Epithelial cell of proximal tubule (primary cell): ENCODE data around the gene H3-3A. TPM values are rescaled to one million over a fixed set of nuclear protein-coding genes. Genes with fewer than 3 reads are reported as not detected.

ENCODE experiments used
- DNase-seq: peaks from one replicate; pipeline ENCODE4 v3.0.0-alpha.2; 2011; ENCODE audit warnings: low read depth
- H3K4me3 ChIP-seq: 2 replicates; pipeline ENCODE4 v1.5.1; 2011; ENCODE audit warnings: low read depth, mild to moderate bottlenecking, low read length
- total RNA-seq: library from RNA; depleted of rRNA; stranded (reverse); fragments of >200 nt; gene quantifications from 2 replicates; pipeline ENCODE4 v1.2.3, GENCODE V29; 2015
- TF ChIP-seq, protein P1 (sequence below): conservative IDR thresholded peaks from 2 replicates; pipeline ENCODE4 v1.5.1; 2012; ENCODE audit warnings: low read depth, mild to moderate bottlenecking, low read length

H3-3A gene
- total RNA-seq, 1 donor from 2014 or later, result 464 TPM

DNA sequence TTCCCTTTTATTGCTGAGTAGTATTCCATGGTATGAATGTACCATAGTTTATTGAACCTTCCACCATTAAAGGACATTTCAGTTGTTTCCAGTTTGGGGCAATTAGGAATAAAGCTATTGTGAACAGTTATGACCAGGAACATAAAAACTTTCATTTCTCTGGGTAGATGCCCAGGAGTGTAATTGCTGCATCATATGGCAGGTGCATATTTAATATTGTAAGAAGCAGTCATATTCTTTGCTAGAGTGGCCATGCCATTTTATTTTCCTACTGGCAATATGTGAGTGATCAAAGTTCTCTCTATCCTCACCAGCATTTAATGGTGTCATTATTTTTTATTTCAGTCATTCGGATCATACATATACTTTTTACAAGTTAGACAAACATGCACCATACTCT is 23.9 kb upstream of the H3-3A start:
- TF ChIP-seq, protein P1, sequence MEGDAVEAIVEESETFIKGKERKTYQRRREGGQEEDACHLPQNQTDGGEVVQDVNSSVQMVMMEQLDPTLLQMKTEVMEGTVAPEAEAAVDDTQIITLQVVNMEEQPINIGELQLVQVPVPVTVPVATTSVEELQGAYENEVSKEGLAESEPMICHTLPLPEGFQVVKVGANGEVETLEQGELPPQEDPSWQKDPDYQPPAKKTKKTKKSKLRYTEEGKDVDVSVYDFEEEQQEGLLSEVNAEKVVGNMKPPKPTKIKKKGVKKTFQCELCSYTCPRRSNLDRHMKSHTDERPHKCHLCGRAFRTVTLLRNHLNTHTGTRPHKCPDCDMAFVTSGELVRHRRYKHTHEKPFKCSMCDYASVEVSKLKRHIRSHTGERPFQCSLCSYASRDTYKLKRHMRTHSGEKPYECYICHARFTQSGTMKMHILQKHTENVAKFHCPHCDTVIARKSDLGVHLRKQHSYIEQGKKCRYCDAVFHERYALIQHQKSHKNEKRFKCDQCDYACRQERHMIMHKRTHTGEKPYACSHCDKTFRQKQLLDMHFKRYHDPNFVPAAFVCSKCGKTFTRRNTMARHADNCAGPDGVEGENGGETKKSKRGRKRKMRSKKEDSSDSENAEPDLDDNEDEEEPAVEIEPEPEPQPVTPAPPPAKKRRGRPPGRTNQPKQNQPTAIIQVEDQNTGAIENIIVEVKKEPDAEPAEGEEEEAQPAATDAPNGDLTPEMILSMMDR, result no peak
- no peak for DNase-seq
- H3K4me3 ChIP-seq, result no peak overlapping the region

- no peak overlapping the region for H3K4me3 ChIP-seq
- TF ChIP-seq, protein P1, result no peak
- no peak for DNase-seq
Measured at GRCh38 chr1:226041419-226041818, 21.1 kb upstream of the H3-3A start.

GRCh38 chr1:226044514-226045101 is 17.9 kb upstream of the H3-3A start:
- TF ChIP-seq, protein P1, result no peak
- DNase-seq, result no peak
- no peak overlapping the region for H3K4me3 ChIP-seq

DNA sequence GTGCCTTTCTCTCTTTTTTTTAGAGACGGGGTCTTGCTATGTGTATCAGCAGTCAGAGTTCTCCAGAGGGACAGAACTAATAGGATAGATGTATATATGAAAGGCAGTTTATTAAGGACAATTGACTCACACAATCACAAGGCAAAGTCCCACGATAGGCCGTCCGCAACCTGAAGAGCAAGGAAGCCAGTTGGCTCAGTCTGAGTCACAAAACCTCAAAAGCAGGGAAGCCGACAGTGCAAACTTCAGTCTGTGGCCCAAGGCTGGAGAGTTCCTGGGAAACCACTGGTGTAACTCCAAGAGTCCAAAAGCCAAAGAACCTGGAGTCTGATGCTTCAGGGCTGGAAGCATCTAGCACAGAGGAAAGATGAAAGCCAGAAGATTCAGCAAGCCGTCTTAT is 16.3 kb upstream of the H3-3A start:
- no peak overlapping the region for H3K4me3 ChIP-seq
- TF ChIP-seq, protein P1, result no peak
- DNase-seq, result no peak

DNA sequence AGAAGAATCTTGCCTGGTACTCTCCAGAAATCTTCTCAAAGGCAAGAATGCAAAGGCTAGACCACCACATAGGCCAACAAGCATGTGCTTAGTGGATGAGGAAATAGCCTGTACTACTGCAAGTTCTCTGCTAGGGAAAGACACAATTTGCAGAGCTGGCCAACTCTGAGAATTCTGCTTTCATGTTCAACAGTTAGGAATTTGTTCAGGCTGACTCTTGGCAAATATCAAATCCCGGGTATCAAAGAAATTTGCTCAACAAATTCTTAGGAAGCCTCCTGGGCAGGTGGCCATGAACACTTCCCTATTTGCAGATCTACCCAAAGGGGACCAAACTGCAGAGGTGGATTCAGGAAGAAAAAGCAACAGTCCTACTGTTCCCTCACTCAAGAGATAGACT is 15.0 kb upstream of the H3-3A start:
- no peak overlapping the region for H3K4me3 ChIP-seq
- no peak for DNase-seq
- TF ChIP-seq, protein P1, result no peak

DNA sequence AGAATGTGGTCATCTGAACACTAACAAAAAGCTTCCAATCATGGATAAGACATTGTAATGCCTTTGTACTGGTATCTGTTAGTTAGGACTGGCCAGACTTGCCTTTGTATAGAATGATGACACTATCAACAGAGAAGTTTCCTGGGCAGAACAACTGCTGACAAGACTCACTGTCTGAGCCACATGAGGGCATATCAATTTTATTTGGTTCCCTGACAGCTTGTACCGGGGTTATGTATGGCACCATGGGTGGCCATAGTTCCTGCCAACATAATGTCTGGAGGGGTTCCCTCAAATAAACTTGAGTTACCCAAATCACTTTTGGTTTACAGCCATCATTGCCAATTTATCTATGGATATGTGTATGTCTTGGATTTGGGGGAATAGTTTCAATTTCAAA is 13.6 kb upstream of the H3-3A start:
- TF ChIP-seq, protein P1, result no peak
- DNase-seq, result no peak
- H3K4me3 ChIP-seq, result no peak overlapping the region

GRCh38 chr1:226050133-226050532 is 12.4 kb upstream of the H3-3A start:
- TF ChIP-seq, protein P1, result no peak
- no peak for DNase-seq
- no peak overlapping the region for H3K4me3 ChIP-seq
